H9 (cell line): Measurements from ENCODE around the gene PTPRJ. TPM values are rescaled to one million over a fixed set of nuclear protein-coding genes. Genes with fewer than 3 reads are reported as not detected.
A peak's percentile ranks its signal among the peaks of the same experiment; 100 is the strongest.

Experiments
- DNase-seq: peaks from one replicate; pipeline ENCODE4 v3.0.0-alpha.2; 2017
- H2AFZ ChIP-seq: one replicate; pipeline ENCODE4 v1.6.1; 2013; ENCODE audit warnings: mild to moderate bottlenecking, low read length, control low read depth, moderate library complexity
- H2AK5ac ChIP-seq: 2 replicates; pipeline ENCODE4 v1.6.1; 2013; ENCODE audit warnings: low read length, control low read depth, mixed read lengths; ENCODE audit not compliant: insufficient read length
- H2BK120ac ChIP-seq: one replicate; pipeline ENCODE4 v1.6.1; 2013; ENCODE audit warnings: low read depth, mild to moderate bottlenecking, low read length, control low read depth, inconsistent platforms; ENCODE audit not compliant: poor library complexity, severe bottlenecking
- H2BK12ac ChIP-seq: 2 replicates; pipeline ENCODE4 v1.6.1; 2013; ENCODE audit warnings: low read length, control low read depth, mixed read lengths, low read depth; ENCODE audit not compliant: insufficient read length
- H2BK15ac ChIP-seq: 2 replicates; pipeline ENCODE4 v1.6.1; 2013; ENCODE audit warnings: low read depth, low read length, control low read depth
- H2BK20ac ChIP-seq: one replicate; pipeline ENCODE4 v1.6.1; 2013; ENCODE audit warnings: low read depth, mild to moderate bottlenecking, low read length, control low read depth, inconsistent platforms; ENCODE audit not compliant: poor library complexity, severe bottlenecking
- H2BK5ac ChIP-seq: 2 replicates; pipeline ENCODE4 v1.6.1; 2013; ENCODE audit warnings: low read length, control low read depth, mixed read lengths; ENCODE audit not compliant: insufficient read length
- H3K14ac ChIP-seq: 2 replicates; pipeline ENCODE4 v1.6.1; 2013; ENCODE audit warnings: low read length, control low read depth; ENCODE audit not compliant: insufficient read depth
- H3K18ac ChIP-seq: 2 replicates; pipeline ENCODE4 v1.6.1; 2013; ENCODE audit warnings: low read depth, mild to moderate bottlenecking, mixed read lengths, low read length, control low read depth; ENCODE audit not compliant: insufficient read length
- H3K23ac ChIP-seq: 2 replicates; pipeline ENCODE4 v1.6.1; 2013; ENCODE audit warnings: low read length, control low read depth, mixed read lengths, low read depth; ENCODE audit not compliant: insufficient read length
- H3K23me2 ChIP-seq: 2 replicates; pipeline ENCODE4 v1.6.1; 2013; ENCODE audit warnings: low read depth, mild to moderate bottlenecking, mixed read lengths, low read length, control low read depth; ENCODE audit not compliant: insufficient read length, poor library complexity, severe bottlenecking
- H3K27ac ChIP-seq: 2 replicates; pipeline ENCODE4 v1.5.1; 2013; ENCODE audit warnings: low read length, control low read depth, mixed read lengths, low read depth; ENCODE audit not compliant: insufficient read length
- H3K27me3 ChIP-seq: 2 replicates; pipeline ENCODE4 v1.6.1; 2013; ENCODE audit warnings: low read length, control low read depth, inconsistent platforms; ENCODE audit not compliant: insufficient read depth
- H3K4ac ChIP-seq: 2 replicates; pipeline ENCODE4 v1.6.1; 2013; ENCODE audit warnings: low read depth, mild to moderate bottlenecking, control low read depth, inconsistent platforms, low read length, moderate library complexity
- H3K4me1 ChIP-seq: 2 replicates; pipeline ENCODE4 v1.6.1; 2013; ENCODE audit warnings: low read length, control low read depth, inconsistent platforms; ENCODE audit not compliant: insufficient read depth
- H3K4me2 ChIP-seq: 2 replicates; pipeline ENCODE4 v1.6.1; 2013; ENCODE audit warnings: low read length, control low read depth, mixed read lengths; ENCODE audit not compliant: insufficient read length, insufficient read depth
- H3K56ac ChIP-seq: 2 replicates; pipeline ENCODE4 v1.6.1; 2013; ENCODE audit warnings: low read depth, mild to moderate bottlenecking, mixed read lengths, low read length, control low read depth; ENCODE audit not compliant: insufficient read length
- H3K79me1 ChIP-seq: 2 replicates; pipeline ENCODE4 v1.6.1; 2013; ENCODE audit warnings: low read depth, mild to moderate bottlenecking, moderate library complexity, low read length, control low read depth, inconsistent platforms; ENCODE audit not compliant: insufficient read depth, poor library complexity, severe bottlenecking
- H3K79me2 ChIP-seq: 2 replicates; pipeline ENCODE4 v1.6.1; 2013; ENCODE audit warnings: low read length, control low read depth, inconsistent platforms; ENCODE audit not compliant: insufficient read depth
- H3K9ac ChIP-seq: 2 replicates; pipeline ENCODE4 v1.6.1; 2013; ENCODE audit warnings: low read length, control low read depth, mixed read lengths; ENCODE audit not compliant: insufficient read length; ENCODE audit errors: extremely low read depth
- H3K9me3 ChIP-seq: one replicate; pipeline ENCODE4 v1.6.1; 2013; ENCODE audit warnings: low read depth, low read length, inconsistent platforms; ENCODE audit not compliant: control insufficient read depth
- H3T11ph ChIP-seq: one replicate; pipeline ENCODE4 v1.6.1; 2013; ENCODE audit warnings: mild to moderate bottlenecking, low read length, control low read depth, inconsistent platforms
- H4K20me1 ChIP-seq: one replicate; pipeline ENCODE4 v1.6.1; 2013; ENCODE audit not compliant: control insufficient read depth, insufficient read length, insufficient read depth
- H4K5ac ChIP-seq: 2 replicates; pipeline ENCODE4 v1.6.1; 2013; ENCODE audit warnings: low read depth, mild to moderate bottlenecking, mixed read lengths, low read length, control low read depth; ENCODE audit not compliant: insufficient read length
- H4K8ac ChIP-seq: replicated peaks from 2 replicates; pipeline ENCODE4 v1.6.1; 2013; ENCODE audit warnings: low read length, control low read depth, mixed read lengths, low read depth; ENCODE audit not compliant: insufficient read length
- H4K91ac ChIP-seq: 2 replicates; pipeline ENCODE4 v1.6.1; 2013; ENCODE audit warnings: low read depth, mild to moderate bottlenecking, moderate library complexity, mixed read lengths, low read length, control low read depth; ENCODE audit not compliant: insufficient read length
- H3K27ac Mint-ChIP-seq, 3 experiments: 2 replicates in 2 of 3; 3 replicates in 1 of 3; pipeline ENCODE4 v1.8.0; 2020 to 2021; ENCODE audit warnings: mixed read lengths in 3 of 3, mild to moderate bottlenecking in 1 of 3, moderate library complexity in 1 of 3
- H3K27me3 Mint-ChIP-seq: 2 replicates; pipeline ENCODE4 v1.8.0; 2021; ENCODE audit warnings: low read depth, mild to moderate bottlenecking, moderate library complexity, mixed read lengths
- H3K36me3 Mint-ChIP-seq, 3 experiments: 2 replicates in 2 of 3; 3 replicates in 1 of 3; pipeline ENCODE4 v1.8.0; 2020 to 2021; ENCODE audit warnings: low read depth in 3 of 3, mixed read lengths in 3 of 3; ENCODE audit not compliant: insufficient read depth in 1 of 3
- H3K4me1 Mint-ChIP-seq, 2 experiments: 2 replicates each; pipeline ENCODE4 v1.8.0; 2020; ENCODE audit warnings: mixed read lengths in 2 of 2
- H3K4me3 Mint-ChIP-seq, 2 experiments: 2 replicates in 1 of 2; 3 replicates in 1 of 2; pipeline ENCODE4 v1.8.0; 2020 to 2021; ENCODE audit warnings: mild to moderate bottlenecking in 2 of 2, mixed read lengths in 2 of 2, moderate library complexity in 1 of 2
- H3K9me3 Mint-ChIP-seq, 2 experiments: 2 replicates in 1 of 2; 3 replicates in 1 of 2; pipeline ENCODE4 v1.8.0; 2020; ENCODE audit warnings: mild to moderate bottlenecking in 2 of 2, mixed read lengths in 2 of 2, moderate library complexity in 1 of 2
- CTCF ChIP-seq: fragments of 200-600 bp; sonication (generic); conservative IDR thresholded peaks from 3 replicates; pipeline ENCODE4 v1.8.0; 2021; ENCODE audit warnings: antibody characterized with exemption, mild to moderate bottlenecking
- WGBS: extraction: QIAGEN DNeasy Blood & Tissue Kit; methylation state at CpG from one replicate; pipeline ENCODE4 v1.1.7; 2013; ENCODE audit warnings: missing lambda C conversion rate, low lambda C conversion rate, mixed read lengths; ENCODE audit not compliant: insufficient read length; ENCODE audit errors: extremely low coverage; 5-methylcytosine and 5-hydroxymethylcytosine counted together
- total RNA-seq: library from RNA; stranded (reverse); gene quantifications from 2 replicates; pipeline ENCODE4 v1.2.1, GENCODE V29; 2021

Gene PTPRJ
- total RNA-seq, 1 experiment from 2014 or later: 10.6 TPM

GRCh38 chr11:48094643-48095339 is 114.4 kb downstream of the PTPRJ start:
- no peak overlapping the region for H4K91ac ChIP-seq
- H3K4me1 ChIP-seq: peaks cover 9% of the 10 kb centered on the region; the same call in 1 of the 2 replicates
- no peak overlapping the region for H2BK15ac ChIP-seq
- H3K9ac ChIP-seq: no peak overlapping the region
- no peak overlapping the region for H2BK5ac ChIP-seq
- H2BK120ac ChIP-seq: no peak overlapping the region
- DNase-seq: no peak
- no peaks in the 10 kb centered on the region for H3K9me3 ChIP-seq
- no peak overlapping the region for H3T11ph ChIP-seq
- no peak overlapping the region for H4K5ac ChIP-seq
- no peak overlapping the region for H3K4ac ChIP-seq
- H3K23me2 ChIP-seq: no peaks in the 10 kb centered on the region
- H3K27me3 Mint-ChIP-seq: no peaks in the 10 kb centered on the region
- no peak overlapping the region for H3K14ac ChIP-seq
- no peak overlapping the region for H3K18ac ChIP-seq
- H3K4me3 Mint-ChIP-seq: no peak overlapping the region
- no peak overlapping the region for H3K56ac ChIP-seq
- WGBS: no CpG with 5 or more reads among the region's 9 CpGs
- H2BK12ac ChIP-seq: no peak overlapping the region
- H3K79me1 ChIP-seq: no peaks in the 10 kb centered on the region
- no peaks in the 10 kb centered on the region for H3K27me3 ChIP-seq
- no peak overlapping the region for H3K27ac ChIP-seq
- H3K79me2 ChIP-seq: no peaks in the 10 kb centered on the region
- H3K4me1 Mint-ChIP-seq: peaks cover 36 to 43% of the 10 kb centered on the region in 2 experiments
- no peak overlapping the region for H4K8ac ChIP-seq
- no peaks in the 10 kb centered on the region for H3K9me3 Mint-ChIP-seq
- H2AK5ac ChIP-seq: no peak overlapping the region
- no peaks in the 10 kb centered on the region for H4K20me1 ChIP-seq
- no peak overlapping the region for H2AFZ ChIP-seq
- H3K23ac ChIP-seq: no peak overlapping the region
- no peak overlapping the region for H3K4me2 ChIP-seq
- 0 out of 7 replicates have a peak overlapping the region, but pooled peaks of 1 of the 3 experiments have one; percentile 8 for H3K27ac Mint-ChIP-seq
- H2BK20ac ChIP-seq: no peak overlapping the region
- H3K36me3 Mint-ChIP-seq: no peaks in the 10 kb centered on the region; a peak in 1 of 7 replicates
- TF ChIP-seq CTCF: no peak
